Neural cell (in vitro differentiated cells): ENCODE data around the gene ZNF793.

ENCODE experiments used
- POLR2AphosphoS5 ChIP-seq: IDR thresholded peaks from 2 replicates; pipeline ENCODE4 v1.6.1; 2012
- RAD21 ChIP-seq: fragments of 450-650 bp; conservative IDR thresholded peaks from 2 replicates; pipeline ENCODE4 v1.6.1; 2014; ENCODE audit warnings: antibody characterized with exemption, mild to moderate bottlenecking, moderate library complexity
- SMC3 ChIP-seq: fragments of 450-650 bp; conservative IDR thresholded peaks from 2 replicates; pipeline ENCODE4 v1.6.1; 2014; ENCODE audit warnings: antibody characterized with exemption, mild to moderate bottlenecking, moderate library complexity; ENCODE audit not compliant: poor library complexity
- TAF1 ChIP-seq: IDR thresholded peaks from 2 replicates; pipeline ENCODE4 v1.6.1; 2012; ENCODE audit warnings: low read depth
- TF ChIP-seq, protein P1 (sequence below): IDR thresholded peaks from 2 replicates; pipeline ENCODE4 v1.6.1; 2012; ENCODE audit warnings: borderline replicate concordance
- TF ChIP-seq, protein P2 (sequence below): fragments of 450-650 bp; IDR thresholded peaks from 2 replicates; pipeline ENCODE4 v1.5.1; 2014; ENCODE audit warnings: antibody characterized with exemption, mild to moderate bottlenecking, moderate library complexity; ENCODE audit not compliant: poor library complexity, severe bottlenecking

DNA sequence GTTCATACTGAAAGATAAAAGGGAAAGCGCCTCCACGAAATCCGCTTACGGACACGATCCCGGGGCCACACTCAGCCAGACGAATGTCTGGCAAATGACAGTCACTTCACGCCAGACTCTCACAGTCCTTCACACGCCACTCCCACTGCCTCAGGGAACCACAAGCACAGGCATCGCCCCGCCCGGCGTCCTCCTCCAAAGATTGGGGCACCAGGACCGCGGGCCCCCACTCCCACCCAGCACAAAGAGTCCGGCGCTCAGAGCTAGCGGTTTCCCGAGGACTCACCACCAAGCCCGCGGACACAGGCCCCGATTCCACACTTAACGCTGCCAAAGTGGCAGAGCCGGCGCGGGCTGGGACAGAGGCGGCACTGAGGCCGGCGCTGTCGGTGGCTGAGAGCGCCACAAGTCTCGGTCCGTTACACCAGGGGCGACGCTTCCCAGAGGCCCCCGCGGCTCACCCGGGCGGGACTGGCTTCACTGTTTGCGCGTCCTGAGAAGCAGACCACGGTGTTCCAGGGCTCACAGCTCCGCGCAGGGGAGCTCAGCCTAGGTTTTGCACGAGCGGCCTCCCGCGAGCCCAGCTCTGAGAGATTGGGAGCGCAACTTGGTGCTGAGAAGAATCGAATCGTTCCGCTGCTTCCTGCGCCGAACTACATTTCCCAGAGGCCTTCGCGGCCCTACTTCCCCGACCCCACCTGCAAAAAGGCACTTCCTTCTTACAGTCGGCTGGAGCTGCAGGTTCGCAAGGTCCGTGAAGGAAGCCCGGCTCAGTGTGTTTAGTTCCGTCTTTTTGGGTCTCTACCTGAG, 39.7 kb upstream of the ZNF793 start, which contains the start of gene ZNF569:
- TF ChIP-seq, protein P1, sequence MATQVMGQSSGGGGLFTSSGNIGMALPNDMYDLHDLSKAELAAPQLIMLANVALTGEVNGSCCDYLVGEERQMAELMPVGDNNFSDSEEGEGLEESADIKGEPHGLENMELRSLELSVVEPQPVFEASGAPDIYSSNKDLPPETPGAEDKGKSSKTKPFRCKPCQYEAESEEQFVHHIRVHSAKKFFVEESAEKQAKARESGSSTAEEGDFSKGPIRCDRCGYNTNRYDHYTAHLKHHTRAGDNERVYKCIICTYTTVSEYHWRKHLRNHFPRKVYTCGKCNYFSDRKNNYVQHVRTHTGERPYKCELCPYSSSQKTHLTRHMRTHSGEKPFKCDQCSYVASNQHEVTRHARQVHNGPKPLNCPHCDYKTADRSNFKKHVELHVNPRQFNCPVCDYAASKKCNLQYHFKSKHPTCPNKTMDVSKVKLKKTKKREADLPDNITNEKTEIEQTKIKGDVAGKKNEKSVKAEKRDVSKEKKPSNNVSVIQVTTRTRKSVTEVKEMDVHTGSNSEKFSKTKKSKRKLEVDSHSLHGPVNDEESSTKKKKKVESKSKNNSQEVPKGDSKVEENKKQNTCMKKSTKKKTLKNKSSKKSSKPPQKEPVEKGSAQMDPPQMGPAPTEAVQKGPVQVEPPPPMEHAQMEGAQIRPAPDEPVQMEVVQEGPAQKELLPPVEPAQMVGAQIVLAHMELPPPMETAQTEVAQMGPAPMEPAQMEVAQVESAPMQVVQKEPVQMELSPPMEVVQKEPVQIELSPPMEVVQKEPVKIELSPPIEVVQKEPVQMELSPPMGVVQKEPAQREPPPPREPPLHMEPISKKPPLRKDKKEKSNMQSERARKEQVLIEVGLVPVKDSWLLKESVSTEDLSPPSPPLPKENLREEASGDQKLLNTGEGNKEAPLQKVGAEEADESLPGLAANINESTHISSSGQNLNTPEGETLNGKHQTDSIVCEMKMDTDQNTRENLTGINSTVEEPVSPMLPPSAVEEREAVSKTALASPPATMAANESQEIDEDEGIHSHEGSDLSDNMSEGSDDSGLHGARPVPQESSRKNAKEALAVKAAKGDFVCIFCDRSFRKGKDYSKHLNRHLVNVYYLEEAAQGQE, result peak; percentile 54
- no peak for TF ChIP-seq SMC3
- peak; percentile 80 for TF ChIP-seq POLR2AphosphoS5
- TF ChIP-seq RAD21, result peak; percentile 41
- TF ChIP-seq, protein P2, sequence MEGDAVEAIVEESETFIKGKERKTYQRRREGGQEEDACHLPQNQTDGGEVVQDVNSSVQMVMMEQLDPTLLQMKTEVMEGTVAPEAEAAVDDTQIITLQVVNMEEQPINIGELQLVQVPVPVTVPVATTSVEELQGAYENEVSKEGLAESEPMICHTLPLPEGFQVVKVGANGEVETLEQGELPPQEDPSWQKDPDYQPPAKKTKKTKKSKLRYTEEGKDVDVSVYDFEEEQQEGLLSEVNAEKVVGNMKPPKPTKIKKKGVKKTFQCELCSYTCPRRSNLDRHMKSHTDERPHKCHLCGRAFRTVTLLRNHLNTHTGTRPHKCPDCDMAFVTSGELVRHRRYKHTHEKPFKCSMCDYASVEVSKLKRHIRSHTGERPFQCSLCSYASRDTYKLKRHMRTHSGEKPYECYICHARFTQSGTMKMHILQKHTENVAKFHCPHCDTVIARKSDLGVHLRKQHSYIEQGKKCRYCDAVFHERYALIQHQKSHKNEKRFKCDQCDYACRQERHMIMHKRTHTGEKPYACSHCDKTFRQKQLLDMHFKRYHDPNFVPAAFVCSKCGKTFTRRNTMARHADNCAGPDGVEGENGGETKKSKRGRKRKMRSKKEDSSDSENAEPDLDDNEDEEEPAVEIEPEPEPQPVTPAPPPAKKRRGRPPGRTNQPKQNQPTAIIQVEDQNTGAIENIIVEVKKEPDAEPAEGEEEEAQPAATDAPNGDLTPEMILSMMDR, result peak; percentile 17
- peak; percentile 69 for TF ChIP-seq TAF1
